Smooth muscle cell (in vitro differentiated cells): ENCODE results near the gene IKZF2. TPM values are rescaled to one million over a fixed set of nuclear protein-coding genes. Genes with fewer than 3 reads are reported as not detected.

Source experiments
- DNase-seq: peaks from one replicate; lab custom pipeline; 2025; ENCODE audit not compliant: unreplicated experiment; lab: John Stamatoyannopoulos, UW
- H2AFZ ChIP-seq: fragments of 200-600 bp; sonication (generic); 2 replicates; pipeline ENCODE4 v1.6.0; 2016; ENCODE audit warnings: antibody characterized with exemption, low read depth, mild to moderate bottlenecking
- H3F3A ChIP-seq: fragments of 200-600 bp; sonication (generic); 2 replicates; pipeline ENCODE4 v1.6.0; 2017; ENCODE audit warnings: antibody characterized with exemption, low read depth
- H3K27ac ChIP-seq: fragments of 200-600 bp; sonication (generic); 2 replicates; pipeline ENCODE4 v1.5.1; 2016; ENCODE audit warnings: low read depth, mild to moderate bottlenecking
- H3K27me3 ChIP-seq: fragments of 200-600 bp; sonication (generic); 2 replicates; pipeline ENCODE4 v1.6.1; 2016; ENCODE audit warnings: low read depth, mild to moderate bottlenecking
- H3K36me3 ChIP-seq: fragments of 200-600 bp; sonication (generic); 2 replicates; pipeline ENCODE4 v1.5.1; 2016; ENCODE audit warnings: low read depth
- H3K4me1 ChIP-seq: fragments of 200-600 bp; sonication (generic); 2 replicates; pipeline ENCODE4 v1.5.1; 2016; ENCODE audit warnings: low read depth
- H3K4me2 ChIP-seq: fragments of 200-600 bp; sonication (generic); 2 replicates; pipeline ENCODE4 v1.6.0; 2016; ENCODE audit warnings: mild to moderate bottlenecking
- H3K4me3 ChIP-seq: fragments of 200-600 bp; sonication (generic); 2 replicates; pipeline ENCODE4 v1.5.1; 2016; ENCODE audit warnings: mild to moderate bottlenecking
- H3K79me2 ChIP-seq: fragments of 200-600 bp; sonication (generic); 2 replicates; pipeline ENCODE4 v1.6.0; 2016; ENCODE audit warnings: low read depth, mild to moderate bottlenecking
- H3K9ac ChIP-seq: fragments of 200-600 bp; sonication (generic); 2 replicates; pipeline ENCODE4 v1.6.0; 2016; ENCODE audit warnings: low read depth
- H3K9me3 ChIP-seq: fragments of 200-600 bp; sonication (generic); replicated peaks from 2 replicates; pipeline ENCODE4 v1.5.1; 2016; ENCODE audit warnings: low read depth
- H4K20me1 ChIP-seq: fragments of 200-600 bp; sonication (generic); 2 replicates; pipeline ENCODE4 v1.6.0; 2016; ENCODE audit warnings: low read depth
- WGBS: methylation state at CpG from one replicate; pipeline ENCODE4 v1.1.7; 2016; ENCODE audit warnings: low lambda C conversion rate; 5-methylcytosine and 5-hydroxymethylcytosine counted together
- polyA plus RNA-seq: library from polyadenylated mRNA; unstranded; fragments of >200 nt; fragmentation: Nextera tagmentation; extraction: Ambion mirVana; gene quantifications from 2 replicates; pipeline ENCODE4 v1.2.1, GENCODE V29; 2016
- total RNA-seq: library from RNA; depleted of rRNA; stranded (reverse); fragments of >200 nt; gene quantifications from 2 replicates; pipeline ENCODE4 v1.2.3, GENCODE V29; 2014
- TF ChIP-seq, protein P1 (sequence below): fragments of 200-600 bp; sonication (generic); IDR thresholded peaks from 2 replicates; pipeline ENCODE4 v1.5.1; 2017; ENCODE audit warnings: borderline replicate concordance, mild to moderate bottlenecking, antibody characterized with exemption; ENCODE audit not compliant: insufficient read depth, poor library complexity, severe bottlenecking

The IKZF2 gene
- total and polyA plus RNA-seq, 2 experiments from 2014 or later: 0.69 to 16.5 TPM

DNA sequence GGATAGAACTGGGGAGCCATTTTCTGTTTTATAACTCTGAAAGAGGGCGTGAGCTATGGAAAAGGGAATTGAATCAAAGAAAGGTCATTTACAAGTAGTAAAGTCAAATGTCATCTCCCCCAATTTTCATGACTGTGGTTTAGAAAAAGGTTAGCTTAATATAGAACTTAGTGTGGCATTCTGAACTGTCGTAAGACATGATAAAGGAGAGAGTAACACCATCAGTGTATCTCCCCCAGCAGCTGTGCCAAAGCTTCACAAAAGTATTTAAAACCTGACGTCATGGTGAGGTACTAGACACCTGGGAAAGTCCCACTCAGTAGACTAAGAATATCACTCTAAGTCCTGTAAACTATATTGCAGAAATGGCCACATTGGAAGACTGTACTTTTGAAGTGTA is 5.8 kb upstream of the IKZF2 start:
- H3K9ac ChIP-seq: no peak overlapping the region
- no peak overlapping the region for H3K4me2 ChIP-seq
- no peaks in the 10 kb centered on the region for H3K36me3 ChIP-seq
- no peaks in the 10 kb centered on the region for H3K27me3 ChIP-seq
- 88% methylated on average over 3 of the region's 3 CpGs for WGBS
- H3F3A ChIP-seq: peaks cover 8% of the 10 kb centered on the region
- H2AFZ ChIP-seq: no peak overlapping the region
- DNase-seq: no peak
- peaks cover 23% of the 10 kb centered on the region for H3K4me1 ChIP-seq
- H3K79me2 ChIP-seq: no peaks in the 10 kb centered on the region
- no peaks in the 10 kb centered on the region for H4K20me1 ChIP-seq
- H3K9me3 ChIP-seq: no peaks in the 10 kb centered on the region
- H3K4me3 ChIP-seq: no peak overlapping the region
- TF ChIP-seq, protein P1, sequence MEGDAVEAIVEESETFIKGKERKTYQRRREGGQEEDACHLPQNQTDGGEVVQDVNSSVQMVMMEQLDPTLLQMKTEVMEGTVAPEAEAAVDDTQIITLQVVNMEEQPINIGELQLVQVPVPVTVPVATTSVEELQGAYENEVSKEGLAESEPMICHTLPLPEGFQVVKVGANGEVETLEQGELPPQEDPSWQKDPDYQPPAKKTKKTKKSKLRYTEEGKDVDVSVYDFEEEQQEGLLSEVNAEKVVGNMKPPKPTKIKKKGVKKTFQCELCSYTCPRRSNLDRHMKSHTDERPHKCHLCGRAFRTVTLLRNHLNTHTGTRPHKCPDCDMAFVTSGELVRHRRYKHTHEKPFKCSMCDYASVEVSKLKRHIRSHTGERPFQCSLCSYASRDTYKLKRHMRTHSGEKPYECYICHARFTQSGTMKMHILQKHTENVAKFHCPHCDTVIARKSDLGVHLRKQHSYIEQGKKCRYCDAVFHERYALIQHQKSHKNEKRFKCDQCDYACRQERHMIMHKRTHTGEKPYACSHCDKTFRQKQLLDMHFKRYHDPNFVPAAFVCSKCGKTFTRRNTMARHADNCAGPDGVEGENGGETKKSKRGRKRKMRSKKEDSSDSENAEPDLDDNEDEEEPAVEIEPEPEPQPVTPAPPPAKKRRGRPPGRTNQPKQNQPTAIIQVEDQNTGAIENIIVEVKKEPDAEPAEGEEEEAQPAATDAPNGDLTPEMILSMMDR: no peak
- H3K27ac ChIP-seq: no peak overlapping the region

DNA sequence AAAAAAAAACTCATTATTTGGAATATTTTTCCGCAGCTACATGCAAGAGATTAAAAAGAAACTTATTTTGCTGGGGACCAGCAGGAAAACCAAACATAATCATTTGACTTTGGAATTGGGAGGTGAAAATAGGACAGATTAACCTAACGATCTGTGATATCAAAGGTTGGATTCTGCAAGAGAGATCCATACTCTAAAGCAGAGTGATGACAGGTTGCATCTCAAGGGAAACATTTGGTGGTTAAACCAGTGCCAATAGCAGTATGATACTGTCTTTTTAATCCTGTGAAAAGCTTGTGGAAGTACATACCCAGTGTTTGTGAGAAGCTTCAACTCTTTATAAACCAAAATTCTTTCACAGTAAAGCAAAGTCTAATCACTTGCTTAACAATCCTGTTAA is 5.3 kb upstream of the IKZF2 start:
- WGBS: 96% methylated on average over 2 of the region's 2 CpGs
- TF ChIP-seq, protein P1: no peak
- Histone ChIP-seq H3K4me3 (no peak overlapping the region), H3K9me3 (no peaks in the 10 kb centered on the region), H3K27me3 (no peaks in the 10 kb centered on the region), H4K20me1 (no peaks in the 10 kb centered on the region), H3K36me3 (no peaks in the 10 kb centered on the region), H3F3A (peaks cover 11% of the 10 kb centered on the region), H2AFZ (no peak overlapping the region), H3K4me1 (peaks cover 23% of the 10 kb centered on the region), H3K27ac (no peak overlapping the region), H3K79me2 (no peaks in the 10 kb centered on the region), H3K4me2 (no peak overlapping the region), H3K9ac (no peak overlapping the region)
- no peak for DNase-seq

DNA sequence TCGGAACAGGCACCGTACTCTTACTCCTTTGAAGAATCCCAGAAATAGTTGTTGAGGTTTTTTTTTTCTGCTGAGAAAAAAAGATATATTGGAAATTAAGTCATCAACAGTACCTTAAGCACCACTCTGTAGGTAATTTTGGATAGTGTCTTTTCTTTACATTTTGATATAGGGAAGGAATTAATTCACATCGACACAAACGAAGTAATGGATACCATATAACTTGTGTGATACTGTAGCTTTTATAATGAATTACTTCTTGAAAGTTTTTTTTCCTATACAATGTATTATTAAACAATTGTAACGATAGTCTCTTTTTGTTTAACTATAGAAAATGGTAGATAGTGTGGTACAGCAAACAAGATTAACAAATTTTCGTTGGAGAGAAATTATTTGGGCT is 1.5 kb upstream of the IKZF2 start:
- peaks cover 32% of the 10 kb centered on the region for H3K4me1 ChIP-seq
- H3K27me3 ChIP-seq: no peaks in the 10 kb centered on the region
- H3K36me3 ChIP-seq: no peaks in the 10 kb centered on the region
- 80% methylated on average over 6 of the region's 6 CpGs for WGBS
- H3K9ac ChIP-seq: peak overlapping the region; percentile 53
- no peak for DNase-seq
- H2AFZ ChIP-seq: peak overlapping the region; percentile 99
- peak overlapping the region; percentile 99 for H3K4me3 ChIP-seq
- peak overlapping the region; percentile 65 for H3K27ac ChIP-seq
- no peaks in the 10 kb centered on the region for H4K20me1 ChIP-seq
- peak overlapping the region; percentile 98 for H3K4me2 ChIP-seq
- peaks cover 15% of the 10 kb centered on the region for H3F3A ChIP-seq
- TF ChIP-seq, protein P1: no peak
- no peaks in the 10 kb centered on the region for H3K9me3 ChIP-seq
- no peaks in the 10 kb centered on the region for H3K79me2 ChIP-seq

DNA sequence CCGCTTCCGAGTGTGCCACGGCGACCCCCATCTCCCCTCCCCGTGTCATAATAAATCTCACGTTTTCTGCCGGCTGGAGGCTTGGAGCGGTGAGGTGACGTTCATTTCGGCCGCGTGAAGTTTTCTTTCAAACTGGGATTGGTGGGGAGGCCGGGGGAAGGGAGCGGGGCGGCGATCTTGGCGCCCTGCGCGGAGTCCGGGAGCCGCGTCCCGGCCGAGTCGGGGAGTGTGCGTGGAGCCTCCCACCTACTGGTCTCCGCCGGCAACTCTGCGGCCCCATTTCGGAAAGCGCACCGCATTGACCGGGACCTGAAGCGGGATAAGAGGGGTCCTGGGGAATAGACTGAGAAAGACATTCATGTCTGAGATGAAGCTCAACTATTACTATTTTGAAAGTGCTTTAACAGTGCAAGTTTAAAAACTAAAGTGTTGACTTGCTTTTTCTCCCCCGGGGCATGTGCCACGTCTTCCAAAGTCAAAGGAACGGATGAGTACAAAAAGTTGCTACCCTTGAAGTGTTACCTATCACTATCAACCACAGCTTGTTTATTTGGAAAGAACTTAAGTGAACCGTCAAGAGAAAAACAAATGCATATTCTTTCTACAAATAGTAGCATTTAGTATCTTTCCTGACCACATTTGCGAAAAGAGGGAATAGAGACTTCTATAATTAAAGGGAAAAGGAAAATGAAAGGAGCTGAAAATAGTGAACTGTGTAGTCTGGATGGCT is 818 bp upstream of the IKZF2 start:
- Histone ChIP-seq H3F3A (peaks cover 15% of the 10 kb centered on the region), H3K27ac (peak overlapping the region; percentile 65), H3K4me2 (peak overlapping the region; percentile 98), H3K9me3 (no peaks in the 10 kb centered on the region), H3K4me3 (peak overlapping the region; percentile 99), H3K9ac (peak overlapping the region; percentile 53), H3K36me3 (no peaks in the 10 kb centered on the region), H2AFZ (peak overlapping the region; percentile 99), H3K27me3 (no peaks in the 10 kb centered on the region), H3K79me2 (no peaks in the 10 kb centered on the region), H3K4me1 (peaks cover 32% of the 10 kb centered on the region), H4K20me1 (no peaks in the 10 kb centered on the region)
- 3% methylated on average over 37 of the region's 39 CpGs for WGBS
- TF ChIP-seq, protein P1: peak; percentile 18
- DNase-seq: peak; percentile 54
